Measurements from ENCODE around the gene AP2A1.

The AP2A1 gene

DNA sequence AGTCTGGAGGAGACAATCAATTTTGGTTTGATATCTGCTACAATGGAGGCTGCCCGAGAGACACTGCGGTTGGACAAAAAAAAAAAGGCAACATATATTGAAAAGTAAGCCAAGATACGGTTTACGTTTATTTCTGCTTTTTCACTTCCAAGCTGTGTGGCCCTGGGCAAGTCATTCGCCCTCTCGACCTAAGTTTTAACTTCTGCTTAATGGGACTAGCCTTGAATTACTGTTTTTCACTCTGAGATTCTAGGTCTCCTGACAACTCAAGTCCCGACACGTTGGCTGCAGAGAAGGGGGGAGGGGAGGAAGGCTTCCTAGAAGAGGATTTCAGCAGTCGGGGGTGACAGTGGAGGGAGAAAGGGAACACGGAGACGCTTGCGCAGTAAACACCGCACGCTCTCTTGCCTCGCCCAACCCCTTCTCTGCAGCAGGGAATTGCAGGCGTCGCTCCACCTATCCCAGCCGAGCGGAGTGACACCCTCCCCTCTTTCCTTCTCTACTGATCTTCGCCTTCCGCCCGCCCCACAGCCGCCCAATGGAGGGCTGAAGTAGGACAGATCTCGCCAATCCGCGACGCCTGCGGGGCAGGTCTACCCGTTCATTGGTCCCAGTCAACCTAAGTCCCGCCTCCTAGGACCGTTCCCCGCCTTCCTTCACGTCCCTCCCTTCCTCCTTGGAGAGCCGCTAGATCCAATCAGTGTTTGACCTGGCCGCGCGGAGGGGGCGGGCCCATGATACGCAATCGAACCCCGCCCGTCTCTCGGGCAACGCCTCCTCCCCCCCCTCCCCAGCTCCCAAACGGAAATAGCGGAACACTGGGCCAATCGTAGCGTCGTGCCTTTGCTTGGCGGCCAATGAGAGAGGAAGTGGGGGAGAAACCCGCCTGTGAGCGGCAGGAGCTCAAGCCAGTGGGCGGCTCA lies 533 bp upstream of the AP2A1 start:
- peak; percentile 100 for DNase-seq (ENCODE audit: low read depth)

DNA sequence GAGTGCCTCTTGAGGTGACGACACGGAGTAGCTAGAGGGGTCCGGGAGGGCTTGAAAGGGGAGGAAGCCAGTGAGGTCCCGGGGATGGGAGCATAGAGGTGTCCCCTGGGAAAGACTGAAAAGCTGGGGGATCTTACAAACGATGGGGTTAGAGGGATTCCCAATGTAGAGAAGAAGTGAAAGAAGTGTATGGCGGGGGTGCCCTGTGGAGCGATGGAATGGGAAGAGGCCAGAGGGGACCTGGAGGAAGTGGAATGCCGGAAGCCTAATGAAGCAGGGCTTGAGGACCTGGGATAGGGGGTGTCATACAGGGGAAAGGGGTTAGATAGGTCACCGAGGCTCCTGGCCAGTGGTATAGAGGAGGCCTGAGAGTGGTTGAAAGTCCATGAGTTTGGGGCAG lies 580 bp downstream of the AP2A1 start:
- no peak for DNase-seq (ENCODE audit: low read depth)

DNA sequence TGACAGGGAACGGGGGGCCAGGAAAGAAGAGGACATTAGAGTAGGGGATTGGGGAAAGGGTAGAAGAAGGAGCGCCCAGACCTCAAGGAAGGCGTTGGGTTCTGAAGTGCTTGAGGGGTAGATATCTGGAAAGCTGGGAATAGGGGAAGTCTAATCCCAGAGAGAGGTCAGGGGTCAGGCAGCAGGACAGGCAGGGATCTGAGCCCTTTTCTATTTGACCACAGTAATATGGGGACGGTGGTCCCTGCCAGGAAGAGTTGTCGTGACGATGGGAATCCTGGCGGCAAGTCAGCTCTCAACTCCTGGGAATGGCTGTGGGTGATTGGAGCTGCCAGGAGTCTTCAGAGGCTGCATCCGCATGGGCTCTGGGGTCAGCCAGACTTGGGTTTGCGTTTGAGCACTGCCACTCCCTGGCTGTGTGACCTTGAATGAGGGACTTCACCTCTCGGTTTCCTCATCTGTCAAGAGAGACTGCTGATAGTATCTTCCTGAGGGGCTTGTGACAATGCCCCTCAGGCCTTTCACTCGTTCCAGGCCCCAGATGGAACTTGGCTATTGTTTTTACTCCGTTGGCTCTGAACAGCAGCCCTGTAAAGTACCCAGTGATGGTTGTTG lies 1.3 kb downstream of the AP2A1 start:
- DNase-seq (ENCODE audit: low read depth) = no peak

DNA sequence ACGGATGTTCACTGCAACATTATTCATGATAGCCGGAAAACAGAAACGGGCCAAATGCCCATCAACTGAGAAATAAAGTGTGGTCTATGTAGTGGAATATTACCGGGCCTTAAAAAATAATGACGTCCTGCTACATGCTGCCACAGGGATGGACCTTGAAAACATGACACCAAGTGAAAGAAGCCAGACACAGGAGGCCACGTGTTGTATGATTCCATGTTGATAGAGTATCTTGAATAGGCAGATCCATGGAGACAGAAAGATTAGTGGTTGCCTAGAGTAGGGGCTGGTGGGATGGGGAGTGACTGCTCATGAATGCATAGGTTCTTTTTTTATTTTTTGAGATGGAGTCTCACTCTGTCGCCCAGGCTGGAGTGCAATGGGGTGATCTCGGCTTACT lies 3.7 kb downstream of the AP2A1 start:
- no peak for DNase-seq (ENCODE audit: low read depth)

DNA sequence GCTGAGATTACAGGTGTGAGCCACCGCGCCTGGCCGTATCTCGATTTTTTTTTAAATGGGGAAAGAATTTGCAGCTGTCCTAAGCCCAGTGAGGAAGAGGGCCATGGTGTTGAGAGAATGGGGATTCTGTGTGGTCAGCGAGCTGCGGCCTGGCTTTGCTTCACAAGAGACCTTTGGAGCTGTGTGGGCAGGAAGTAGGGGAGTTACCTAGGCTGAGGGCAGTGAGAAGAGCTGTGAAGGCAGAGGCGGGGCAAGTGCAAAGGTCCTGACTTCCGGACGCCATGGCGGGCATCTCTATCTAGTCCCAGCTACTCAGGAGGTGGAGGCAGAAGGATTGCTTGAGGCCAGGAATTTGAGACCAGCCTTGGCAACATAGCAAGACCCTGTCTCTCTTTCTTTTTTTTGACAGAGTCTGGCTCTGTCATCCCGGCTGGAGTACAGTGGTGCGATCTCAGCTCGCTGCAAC lies 4.9 kb downstream of the AP2A1 start:
- DNase-seq (ENCODE audit: low read depth) = no peak

DNA sequence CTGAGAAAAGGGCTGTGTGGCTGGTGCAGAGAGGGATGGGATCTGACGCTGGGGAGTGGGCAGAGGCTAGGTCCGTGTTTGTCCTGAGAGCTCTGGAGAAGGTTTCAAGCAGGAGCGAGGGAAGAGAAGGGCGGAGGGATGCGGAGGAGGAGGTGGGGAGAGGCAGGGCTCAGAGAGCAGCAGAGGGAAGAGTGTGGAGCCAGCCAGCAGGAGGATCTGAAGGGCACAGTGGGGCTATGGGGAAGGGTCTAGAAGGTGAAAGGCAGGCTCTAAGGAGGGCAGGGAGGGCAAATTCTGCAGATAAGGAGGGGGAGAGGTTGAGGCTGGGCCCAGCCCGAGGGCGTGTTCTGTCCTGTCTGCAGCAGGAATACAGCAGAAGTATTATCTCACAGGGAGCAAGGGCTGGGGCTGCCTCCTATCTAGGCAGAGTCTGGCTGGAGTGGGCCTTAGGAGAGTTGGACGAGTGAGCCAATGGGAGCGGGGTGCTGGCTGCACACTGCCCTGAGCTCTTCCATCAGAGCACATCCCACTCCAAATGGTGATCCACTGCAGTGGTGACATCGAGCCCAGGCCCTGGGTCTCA lies 6.1 kb downstream of the AP2A1 start:
- no peak for DNase-seq (ENCODE audit: low read depth)

DNA sequence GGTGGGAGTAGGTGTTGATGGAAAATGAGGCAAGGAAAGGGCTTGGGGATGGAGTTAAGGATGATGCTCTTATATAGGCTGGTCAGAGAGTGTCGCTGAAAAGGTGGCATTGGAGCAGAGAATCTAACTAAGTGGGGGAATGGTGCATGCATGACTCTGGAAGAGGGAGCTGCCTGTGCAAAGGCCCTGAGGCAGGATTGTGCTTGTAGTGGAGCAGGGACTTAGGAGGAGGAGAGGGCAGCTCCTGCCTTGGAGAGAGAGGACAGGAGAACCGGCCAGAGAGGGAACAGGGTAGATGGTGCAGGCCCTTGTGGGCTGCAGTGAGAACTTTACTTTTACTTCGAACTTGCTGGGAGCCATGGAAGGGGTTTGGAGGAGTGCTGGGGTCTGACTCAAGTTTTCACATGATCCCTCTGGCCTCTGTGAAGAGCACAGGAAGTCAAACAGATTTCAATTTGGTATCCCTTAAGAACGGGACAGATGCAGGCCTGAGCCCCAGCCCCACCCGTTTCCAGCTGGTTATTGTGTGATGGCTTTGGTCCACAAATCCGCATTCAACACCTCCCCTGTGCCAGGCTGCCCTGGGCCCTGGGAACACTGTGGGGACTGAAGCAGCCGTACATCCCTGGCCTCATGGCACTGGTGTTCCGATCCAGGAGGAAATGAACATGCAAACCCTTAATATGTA lies 7.0 kb downstream of the AP2A1 start:
- no peak for DNase-seq (ENCODE audit: low read depth)

DNA sequence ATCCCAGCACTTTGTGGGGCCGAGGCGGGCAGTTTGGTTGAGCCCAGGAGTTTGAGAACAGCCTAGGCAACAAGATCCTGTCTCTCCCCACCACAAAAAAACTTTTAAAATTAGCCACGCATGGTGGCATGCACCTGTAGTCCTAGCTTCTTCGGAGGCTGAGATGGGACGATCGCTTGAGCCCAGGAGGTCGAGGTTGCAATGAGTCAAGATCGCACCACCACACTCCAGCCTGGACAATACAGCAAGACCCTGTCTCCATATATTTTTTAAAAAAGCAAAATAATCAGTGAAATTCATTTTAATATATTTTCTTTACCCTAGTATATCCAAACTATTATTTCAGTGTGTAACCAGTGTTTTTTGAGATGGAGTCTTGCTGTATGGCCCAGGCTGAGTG lies 8.2 kb downstream of the AP2A1 start:
- no peak for DNase-seq (ENCODE audit: low read depth)

DNA sequence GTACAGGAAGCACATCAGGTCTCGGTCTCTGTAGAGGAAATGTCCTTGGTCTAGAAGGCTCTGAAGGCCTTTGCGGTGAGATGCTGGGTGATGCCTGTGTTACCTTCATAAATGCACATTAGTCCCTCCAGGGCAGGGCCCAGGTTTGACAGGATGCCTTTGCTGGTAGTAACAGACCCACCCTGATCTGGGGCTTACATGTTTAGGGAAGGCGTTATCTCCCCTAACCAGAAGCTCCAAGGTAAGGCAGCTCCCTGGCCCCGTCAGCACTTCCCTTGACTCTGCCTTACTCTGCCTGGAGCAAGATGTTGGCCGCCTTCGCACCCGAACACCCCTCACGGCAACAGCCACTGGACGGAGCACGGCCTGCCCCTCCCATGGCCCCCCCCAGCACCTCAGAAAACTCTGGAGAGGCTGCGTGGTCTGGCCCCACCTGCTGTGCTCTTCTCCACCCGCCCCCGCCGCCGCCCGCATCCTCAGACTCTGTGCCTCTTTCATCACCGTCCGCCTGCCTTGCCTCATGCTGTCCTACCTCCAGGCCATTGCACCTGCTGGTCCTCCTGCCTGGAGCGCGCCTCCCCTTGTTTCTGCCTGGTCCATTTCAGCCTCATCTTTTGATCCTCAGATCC lies 9.1 kb downstream of the AP2A1 start:
- DNase-seq (ENCODE audit: low read depth) = no peak

DNA sequence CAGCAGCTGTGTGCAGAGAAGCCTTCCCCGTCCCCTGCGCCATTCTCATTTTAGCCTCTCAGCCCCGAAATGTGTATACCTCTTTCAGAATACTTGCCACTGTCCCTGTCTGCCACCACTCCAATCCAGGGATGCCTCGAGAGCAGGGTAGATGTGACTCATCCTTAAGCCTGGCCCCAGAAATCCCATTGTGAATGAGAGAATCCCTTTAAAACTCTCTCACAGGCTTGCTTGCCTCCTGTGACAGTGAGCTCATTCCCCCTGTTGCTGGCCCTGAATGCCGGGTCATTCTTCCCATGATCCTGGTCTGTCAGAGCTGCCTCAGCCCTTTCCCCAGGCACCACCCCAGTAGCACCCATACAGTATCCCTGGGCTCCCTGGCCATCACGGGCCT lies 9.6 kb downstream of the AP2A1 start:
- no peak for DNase-seq (ENCODE audit: low read depth)

DNA sequence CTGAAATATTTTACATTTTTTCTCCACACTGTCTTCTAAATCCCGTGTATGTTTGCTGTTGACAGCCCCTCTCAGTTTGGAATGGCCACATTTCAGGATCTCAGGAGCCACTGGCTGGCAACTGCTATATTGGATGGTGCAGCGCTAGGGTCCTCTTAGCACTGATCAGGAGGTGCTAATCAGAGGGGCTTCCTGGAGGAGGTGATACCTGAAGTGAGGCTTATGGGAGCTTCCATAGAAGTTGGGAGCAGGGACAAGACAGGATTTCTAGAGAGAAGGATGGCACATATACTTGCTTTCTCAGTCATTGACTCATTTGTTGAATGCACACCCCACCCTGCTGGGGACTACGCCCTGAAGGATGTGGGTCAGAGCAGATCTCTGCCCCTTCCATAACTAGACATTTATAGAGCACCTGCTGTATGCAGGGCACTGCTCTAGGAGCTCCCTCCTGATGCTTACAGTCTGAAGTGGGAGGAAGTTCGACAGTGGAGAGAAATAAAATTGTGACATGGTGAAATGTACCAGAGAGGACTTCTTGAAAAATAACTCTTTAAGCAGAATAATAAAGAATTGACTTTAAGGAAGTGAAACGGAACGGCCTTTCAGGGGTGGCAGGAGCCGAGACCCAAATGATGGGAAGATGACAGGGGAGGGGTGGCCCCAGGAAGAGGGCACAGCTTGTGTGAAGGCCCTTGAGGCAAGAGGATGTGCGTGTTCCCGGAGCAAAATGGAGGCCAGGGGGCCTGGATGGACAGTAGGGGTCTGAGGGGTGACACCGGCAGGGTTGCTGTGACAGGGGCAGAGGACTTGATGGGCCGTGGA lies 13.1 kb downstream of the AP2A1 start:
- DNase-seq (ENCODE audit: low read depth) = no peak

DNA sequence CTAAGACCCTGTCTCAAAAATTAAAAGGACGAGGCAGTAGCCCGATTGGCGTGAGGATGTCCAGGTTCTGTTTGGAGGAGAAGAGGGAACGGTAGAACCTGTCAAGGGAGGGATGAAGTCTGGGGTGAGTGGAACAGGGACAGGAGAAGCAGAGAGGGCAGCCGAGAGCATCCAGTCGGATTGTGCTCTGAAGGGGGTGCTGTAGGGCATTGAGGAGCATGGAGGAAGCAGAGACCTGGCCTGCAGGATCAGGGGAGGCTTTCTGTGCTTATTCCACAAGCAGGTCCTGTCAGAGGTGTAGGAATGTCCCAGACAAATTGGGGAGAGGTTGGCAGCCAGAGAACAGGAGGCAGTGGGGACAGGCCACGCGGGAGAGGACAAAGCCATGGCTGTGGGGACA lies 14.1 kb downstream of the AP2A1 start:
- DNase-seq (ENCODE audit: low read depth) = no peak

DNA sequence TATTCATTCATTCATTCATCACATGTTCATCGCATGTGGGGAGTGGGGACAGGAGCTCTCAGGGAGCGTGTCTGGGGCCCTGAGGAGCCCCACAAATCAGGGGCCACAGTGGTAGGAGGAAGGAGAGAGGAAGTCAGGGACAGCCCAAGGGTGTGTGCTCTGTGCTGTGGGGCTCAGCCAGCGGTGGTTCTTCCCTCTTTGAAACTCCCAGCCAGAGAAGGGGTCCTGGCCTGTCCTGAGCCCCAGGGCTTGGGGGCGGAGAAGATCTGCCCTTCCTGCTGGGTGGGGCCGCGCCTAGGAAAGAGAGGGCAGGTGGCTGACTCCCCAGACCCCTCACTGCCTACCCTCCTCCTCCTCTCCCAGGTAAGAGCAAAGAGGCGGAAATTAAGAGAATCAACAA lies 14.6 kb downstream of the AP2A1 start:
- no peak for DNase-seq (ENCODE audit: low read depth)

DNA sequence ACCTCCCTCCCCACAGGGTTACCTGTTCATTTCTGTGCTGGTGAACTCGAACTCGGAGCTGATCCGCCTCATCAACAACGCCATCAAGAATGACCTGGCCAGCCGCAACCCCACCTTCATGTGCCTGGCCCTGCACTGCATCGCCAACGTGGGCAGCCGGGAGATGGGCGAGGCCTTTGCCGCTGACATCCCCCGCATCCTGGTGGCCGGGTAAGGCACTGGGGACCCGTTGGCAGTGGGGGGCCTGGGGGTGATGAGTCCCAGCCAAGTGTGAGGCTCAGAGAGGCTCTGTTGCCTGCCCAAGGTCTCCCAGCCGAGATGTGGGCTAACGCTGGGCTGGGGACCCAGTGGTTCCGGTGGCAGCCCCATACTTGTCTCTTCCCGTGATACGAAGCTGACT lies 15.7 kb downstream of the AP2A1 start:
- DNase-seq (ENCODE audit: low read depth) = no peak

DNA sequence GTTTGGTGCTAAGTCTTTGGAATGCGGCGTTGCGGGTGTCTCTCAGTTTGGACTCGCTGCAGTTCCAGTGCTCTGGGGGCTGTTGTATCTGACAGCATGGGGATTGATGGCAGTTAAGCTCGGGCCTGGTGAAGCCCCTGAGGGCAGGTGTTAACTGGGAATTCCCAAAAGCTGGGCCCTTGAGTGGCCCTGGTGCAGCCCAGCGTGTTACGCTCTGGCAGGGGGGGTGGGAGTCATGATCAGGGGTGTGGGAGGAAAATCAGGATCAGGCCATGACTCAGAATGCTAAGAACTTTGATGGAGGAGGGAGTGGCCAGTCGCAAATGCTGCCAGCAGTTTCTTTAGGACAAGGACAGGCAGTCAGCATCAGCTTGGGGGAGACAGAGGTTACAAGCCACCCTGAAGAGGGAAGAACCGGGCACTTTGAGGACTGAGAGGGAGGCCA lies 19.6 kb downstream of the AP2A1 start:
- peak; percentile 51 for DNase-seq (ENCODE audit: low read depth)

DNA sequence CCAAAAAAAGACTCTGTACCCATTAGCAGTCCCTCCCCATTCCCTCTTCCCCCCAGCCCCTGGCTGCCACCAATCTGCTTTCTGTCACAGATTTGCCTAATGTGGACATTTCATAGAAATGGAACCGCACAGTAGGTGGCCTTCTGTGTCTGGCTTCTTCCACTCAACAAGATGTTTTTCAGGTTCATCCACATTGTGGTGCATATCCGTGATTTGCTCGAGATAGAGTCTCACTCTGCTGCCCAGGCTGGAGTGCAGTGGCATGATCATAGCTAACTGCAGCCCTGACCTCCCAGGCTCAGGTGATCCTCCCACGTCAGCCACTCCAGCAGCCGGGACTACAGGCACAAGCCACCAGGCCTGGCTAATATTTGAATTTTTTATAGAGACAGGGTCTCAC lies 20.9 kb downstream of the AP2A1 start:
- no peak for DNase-seq (ENCODE audit: low read depth)

DNA sequence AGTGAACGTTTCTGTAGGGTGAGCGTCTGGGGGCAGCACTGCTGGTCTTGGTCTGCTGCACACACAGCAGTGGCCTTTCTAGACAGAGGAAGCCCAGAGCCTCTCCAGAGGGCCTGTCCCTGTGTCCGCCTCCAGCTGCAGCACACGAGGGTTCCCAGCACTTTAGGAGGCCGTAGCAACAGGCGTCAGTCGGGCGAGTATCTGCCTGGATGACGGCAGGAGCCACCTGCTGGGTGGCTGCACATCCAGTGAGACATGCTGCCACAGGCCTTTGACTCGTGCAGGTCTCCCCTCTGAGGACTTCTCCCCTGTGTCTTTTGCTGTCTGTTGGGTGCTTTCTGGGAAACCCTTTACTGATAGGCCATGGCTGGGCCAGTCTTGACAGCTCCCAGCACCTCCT lies 22.1 kb downstream of the AP2A1 start:
- DNase-seq (ENCODE audit: low read depth) = no peak

DNA sequence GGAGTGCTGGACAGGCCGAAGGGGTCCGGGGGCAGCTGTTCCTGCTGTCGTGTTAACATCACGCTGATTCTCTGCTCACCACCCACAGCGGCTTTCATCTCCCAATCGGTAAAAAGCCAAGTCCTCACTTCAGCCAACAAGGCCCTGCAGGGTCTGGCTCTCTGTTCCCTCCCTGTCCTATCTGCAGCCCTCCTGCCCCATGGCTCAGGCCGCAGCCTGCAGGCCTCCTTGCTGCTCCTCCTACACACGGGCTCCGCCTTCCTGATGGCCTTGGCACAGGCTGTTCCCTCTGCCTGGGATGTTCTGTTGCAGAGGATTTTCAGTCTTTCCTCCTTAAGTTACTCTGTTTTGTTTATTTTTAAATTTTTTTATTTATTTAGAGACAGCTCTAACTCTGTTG lies 24.1 kb downstream of the AP2A1 start:
- no peak for DNase-seq (ENCODE audit: low read depth)

DNA sequence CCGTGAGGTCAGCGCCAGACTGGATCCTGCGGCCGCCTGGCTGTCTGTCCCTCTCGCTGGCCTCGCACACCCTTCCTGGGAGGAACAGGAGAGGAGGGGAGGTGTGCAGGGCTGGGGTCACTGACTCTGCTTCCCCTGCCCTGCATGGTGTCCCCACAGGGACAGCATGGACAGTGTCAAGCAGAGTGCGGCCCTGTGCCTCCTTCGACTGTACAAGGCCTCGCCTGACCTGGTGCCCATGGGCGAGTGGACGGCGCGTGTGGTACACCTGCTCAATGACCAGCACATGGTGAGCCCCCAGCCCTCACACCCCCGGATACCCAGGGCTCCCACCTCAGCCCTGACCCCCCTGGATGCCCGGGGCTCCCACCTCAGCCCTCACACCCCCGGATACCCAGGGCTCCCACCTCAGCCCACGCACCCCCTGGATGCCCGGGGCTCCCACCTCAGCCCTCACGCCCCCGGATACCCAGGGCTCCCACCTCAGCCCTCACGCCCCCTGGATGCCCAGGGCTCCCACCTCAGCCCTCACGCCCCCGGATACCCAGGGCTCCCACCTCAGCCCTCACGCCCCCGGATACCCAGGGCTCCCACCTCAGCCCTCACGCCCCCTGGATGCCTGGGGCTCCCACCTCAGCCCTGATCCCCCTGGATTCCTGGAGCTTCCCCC lies 25.1 kb downstream of the AP2A1 start:
- no peak for DNase-seq (ENCODE audit: low read depth)

DNA sequence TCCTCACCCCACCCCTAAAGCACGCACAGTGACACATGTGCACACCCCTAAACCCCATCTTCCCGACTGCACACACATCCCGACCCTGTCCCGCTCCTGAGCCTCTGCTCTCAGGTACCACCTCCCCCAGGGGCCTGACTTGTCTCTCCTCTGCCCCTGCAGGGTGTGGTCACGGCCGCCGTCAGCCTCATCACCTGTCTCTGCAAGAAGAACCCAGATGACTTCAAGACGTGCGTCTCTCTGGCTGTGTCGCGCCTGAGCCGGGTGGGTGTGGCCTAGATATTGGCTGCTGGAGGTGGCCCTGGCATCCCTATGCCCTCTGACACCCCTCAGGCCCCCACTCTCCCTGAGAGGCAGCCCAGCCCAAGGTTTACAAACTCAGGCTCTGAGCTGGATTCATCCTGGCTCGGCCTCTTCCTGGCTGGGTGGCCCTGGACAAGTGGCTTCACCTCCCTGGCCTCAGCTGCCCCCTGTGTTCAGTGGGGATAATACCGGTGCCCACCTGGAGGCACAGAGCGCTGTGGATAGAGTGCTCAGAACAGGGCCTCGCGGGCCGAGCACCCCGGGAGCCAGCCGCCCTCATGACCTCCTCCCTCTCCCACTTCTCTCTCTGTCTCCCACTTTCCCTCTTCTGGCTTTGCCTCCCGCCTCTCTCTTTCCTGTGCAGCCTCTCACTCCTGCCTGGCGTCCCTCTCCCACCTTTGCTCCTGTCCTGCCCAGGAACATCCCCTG lies 26.2 kb downstream of the AP2A1 start:
- no peak for DNase-seq (ENCODE audit: low read depth)
